HG03521 (cell line): ENCODE results near the gene CIRBP.
A peak's percentile ranks its signal among the peaks of the same experiment; 100 is the strongest.
"Not testable (repeated sequence)": the region's sequence is repeated elsewhere in the genome, so short reads cannot be mapped to it uniquely, and the experiment has no call there.

Experiments used
- ATAC-seq: cut with Tn5 transposase; IDR thresholded peaks from one replicate; pipeline ENCODE4 v1.9.1; 2021; ENCODE audit warnings: mild to moderate bottlenecking, moderate library complexity; ENCODE audit not compliant: unreplicated experiment

The CIRBP gene

DNA sequence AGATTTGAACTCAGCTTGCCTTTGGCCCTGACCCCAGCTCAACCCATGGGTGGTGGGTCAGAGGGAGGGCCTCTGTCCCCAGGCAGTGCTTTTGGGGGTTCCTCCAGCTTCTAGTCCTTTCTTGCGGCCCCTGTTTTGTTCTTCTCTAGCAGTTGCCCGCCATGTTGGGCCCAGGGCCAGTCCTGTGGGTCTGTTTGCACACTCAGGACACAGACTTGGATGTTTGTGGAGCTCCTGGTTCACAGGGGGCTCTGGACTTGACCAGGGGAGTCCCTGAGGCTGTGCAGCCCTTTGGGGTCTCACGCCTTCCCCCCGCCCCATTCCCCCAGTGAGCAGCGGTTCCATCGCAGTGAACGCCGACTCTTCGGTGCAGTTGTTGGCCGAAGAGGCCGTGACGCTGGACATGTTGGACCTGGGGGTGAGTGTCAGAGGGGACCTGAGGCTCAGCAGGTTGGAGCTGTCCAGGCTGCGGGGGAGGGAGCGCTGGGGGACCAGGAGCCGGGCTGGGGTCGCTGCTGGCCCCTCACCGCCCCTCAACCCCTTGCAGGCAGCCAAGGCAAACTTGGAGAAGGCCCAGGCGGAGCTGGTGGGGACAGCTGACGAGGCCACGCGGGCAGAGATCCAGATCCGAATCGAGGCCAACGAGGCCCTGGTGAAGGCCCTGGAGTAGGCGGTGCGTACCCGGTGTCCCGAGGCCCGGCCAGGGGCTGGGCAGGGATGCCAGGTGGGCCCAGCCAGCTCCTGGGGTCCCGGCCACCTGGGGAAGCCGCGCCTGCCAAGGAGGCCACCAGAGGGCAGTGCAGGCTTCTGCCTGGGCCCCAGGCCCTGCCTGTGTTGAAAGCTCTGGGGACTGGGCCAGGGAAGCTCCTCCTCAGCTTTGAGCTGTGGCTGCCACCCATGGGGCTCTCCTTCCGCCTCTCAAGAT lies 25.1 kb upstream of the CIRBP start:
- ATAC-seq, result no peak

DNA sequence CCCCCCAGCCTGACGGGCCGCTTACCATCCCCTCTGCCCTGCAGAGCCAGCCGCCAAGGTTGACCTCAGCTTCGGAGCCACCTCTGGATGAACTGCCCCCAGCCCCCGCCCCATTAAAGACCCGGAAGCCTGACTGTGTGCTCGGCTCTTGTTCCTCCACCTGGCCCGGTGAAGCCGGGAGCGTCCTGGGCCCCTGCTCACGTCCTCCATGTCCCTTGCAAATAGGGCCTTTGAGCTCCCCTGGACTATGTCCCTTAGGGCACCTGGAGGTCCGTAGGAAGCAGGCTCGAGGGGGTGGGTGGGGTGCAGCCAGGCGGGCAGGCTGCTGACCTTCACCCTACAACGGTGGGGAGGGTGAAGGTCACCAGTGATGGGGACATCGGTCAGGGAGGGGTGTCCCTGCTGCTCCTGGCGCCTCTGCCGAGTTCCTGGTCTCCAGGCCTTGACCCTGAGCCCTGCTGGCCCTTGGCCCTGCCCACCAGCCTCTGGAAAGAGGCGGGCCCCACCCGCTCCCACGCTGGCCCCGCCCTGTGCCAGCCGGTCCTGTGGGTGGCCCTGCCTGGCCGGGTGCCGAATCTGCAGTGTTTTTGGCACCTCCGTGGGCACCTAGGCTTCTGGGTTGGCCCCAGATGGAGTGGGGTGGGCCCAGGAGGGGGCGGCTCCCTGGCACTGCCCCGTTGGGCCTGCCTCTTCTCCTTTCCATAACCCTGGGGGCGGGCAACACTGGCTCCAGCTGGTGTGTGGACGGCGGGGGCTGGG lies 24.3 kb upstream of the CIRBP start:
- ATAC-seq, result no peak

DNA sequence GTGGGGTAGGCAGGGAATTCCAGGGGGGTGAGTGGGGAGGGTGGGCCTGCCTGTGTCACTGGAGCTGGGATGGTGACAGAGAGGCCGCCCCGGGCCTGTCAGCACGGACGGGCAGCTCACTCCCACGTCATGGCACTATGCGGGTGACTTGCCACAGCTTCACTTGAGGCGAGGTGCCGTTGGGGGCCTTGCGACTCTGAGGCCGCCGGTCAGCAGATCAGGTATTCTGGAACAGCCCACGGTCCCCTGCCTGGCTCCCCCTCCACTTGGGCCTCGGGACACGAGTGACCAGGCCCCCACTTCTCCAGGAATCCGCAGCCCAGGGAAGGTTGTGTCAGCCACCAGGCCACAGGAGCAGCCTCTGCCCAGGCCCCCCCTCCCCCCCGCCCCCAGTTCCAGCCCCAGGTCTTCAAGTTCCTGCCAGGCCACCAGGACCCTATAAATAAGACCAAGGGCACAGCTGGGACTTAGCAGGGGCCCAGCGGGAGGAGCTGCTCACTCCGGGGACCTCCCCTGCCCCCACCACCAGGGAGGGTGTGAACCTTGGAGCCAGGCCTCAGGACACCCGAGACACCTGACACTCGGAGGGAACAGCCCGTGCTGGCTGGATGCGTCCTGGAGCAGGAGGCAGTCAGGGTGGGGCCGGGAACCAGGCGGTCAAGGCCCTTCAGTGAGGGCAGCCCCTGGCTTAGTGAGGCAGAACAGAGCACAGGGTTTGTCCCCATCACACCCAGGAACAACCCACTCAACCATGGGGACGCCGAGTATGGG lies 23.5 kb upstream of the CIRBP start:
- ATAC-seq, result no peak

DNA sequence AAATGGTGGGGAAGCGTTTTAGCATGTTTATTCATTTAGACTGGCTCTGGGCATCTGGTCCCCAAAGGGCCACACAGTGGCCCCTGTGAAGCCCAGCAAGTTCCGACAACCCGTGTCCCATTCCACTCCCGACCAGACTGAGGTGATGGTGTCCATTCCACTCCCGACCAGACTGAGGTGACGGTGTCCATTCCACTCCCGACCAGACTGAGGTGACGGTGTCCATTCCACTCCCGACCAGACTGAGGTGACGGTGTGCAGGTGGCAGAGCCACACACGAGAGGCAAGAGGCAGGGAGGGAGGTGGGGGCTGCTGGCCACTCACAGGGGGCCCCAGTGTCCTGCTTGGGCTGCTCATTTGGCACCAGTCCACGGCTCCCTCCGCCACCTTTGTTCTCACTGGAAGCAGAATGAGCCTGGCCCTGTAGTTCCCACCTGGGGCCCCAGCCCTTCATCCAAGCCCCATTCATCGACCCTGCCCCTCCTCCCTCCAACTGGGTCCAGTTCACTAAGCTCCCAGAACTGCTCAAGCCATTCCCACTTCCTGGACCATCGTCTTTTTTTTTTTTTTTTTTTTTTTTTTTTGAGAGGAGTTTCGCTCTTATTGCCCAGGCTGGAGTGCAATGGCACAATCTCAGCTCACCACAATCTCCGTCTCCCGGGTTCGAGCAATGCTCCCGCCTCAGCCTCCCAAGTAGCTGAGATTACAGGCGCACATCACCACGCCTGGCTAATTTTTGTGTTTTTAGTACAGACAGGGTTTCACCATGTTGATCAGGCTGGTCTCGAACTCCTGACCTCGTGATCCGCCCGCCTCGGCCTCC lies 22.7 kb upstream of the CIRBP start:
- not testable (repeated sequence) for ATAC-seq

DNA sequence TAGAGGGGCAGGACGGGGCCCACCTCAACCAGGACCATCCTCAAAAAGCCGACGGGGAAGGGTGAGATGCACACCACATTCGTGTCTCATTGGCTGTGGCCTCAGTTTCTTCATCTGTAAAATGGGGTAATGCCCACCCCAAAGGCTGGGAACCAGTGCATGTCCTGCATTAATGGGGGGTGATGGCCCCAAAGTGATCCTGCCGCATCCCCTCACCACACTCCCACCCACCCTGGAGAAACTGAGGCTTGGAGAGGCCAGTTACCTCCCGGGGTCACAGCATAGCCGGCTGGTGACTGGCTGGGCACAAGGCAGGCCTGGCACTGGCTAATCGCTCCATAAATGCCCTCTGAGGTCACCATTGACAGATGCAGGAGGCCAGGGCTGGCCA lies 21.4 kb upstream of the CIRBP start:
- ATAC-seq, result no peak

DNA sequence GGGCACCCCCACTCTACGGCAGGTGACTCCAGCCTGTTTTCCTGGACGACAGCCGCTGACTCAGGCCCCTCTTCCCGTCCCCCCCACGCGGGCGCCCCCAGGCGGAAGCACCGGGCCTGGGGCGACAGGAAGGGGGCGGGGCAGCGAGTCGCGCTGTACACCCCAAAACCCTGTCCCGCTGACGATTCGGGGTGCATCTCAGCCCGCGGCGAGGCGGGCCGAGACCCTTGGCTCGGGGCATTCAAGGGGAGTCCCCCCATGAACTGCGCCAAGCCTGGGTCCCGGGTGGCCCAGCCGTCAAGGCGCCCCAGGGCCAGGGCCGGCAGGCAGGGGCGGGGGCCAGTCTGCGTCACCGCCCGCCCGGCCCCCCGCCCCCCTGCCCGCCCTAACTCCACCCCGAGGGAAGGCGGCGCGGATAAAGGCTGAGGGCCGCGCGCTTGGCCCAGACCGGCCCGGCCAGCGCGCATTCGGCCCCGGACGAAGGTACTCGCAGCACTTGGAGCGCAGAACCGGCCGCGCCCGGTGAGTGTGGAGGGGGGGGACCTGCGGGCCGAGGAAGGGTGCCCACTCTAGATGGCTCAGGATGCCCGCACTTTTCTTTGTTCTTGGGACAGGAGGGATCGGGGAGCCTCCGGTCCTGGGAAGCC lies 20.9 kb upstream of the CIRBP start, which contains the start of gene MIDN:
TSS of gene MIDN (plus strand) at position 445 of the 647 bp plus-strand sequence. CDS start 1,714 bp downstream, outside the sequence.
- ATAC-seq, result peak; percentile 10

DNA sequence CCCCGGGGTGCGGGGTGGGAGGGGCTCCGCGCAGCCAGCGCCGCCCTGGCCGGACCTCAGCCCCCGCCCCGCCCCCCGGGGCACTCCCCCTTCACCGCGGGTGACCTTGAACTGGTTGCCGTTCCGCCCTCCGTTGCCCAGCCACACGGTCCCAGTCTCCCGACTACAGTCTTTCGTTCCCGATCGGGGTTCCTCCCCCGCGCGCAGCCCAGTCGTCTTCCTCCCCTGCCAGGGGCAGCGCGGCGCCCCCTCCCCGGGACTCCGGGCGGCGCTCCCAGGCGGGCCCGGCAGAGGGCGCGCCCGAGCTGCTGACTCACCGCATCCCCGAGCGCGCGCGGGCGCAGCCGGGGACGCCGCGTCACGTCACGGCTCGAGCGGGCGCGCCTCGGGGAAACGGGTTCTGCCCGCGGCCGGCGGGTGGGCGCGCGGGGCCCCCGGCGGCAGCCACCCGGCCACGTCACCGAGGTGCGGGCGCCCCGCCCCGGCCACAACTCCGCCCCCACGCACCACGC lies 20.3 kb upstream of the CIRBP start:
- ATAC-seq, result peak; percentile 31

DNA sequence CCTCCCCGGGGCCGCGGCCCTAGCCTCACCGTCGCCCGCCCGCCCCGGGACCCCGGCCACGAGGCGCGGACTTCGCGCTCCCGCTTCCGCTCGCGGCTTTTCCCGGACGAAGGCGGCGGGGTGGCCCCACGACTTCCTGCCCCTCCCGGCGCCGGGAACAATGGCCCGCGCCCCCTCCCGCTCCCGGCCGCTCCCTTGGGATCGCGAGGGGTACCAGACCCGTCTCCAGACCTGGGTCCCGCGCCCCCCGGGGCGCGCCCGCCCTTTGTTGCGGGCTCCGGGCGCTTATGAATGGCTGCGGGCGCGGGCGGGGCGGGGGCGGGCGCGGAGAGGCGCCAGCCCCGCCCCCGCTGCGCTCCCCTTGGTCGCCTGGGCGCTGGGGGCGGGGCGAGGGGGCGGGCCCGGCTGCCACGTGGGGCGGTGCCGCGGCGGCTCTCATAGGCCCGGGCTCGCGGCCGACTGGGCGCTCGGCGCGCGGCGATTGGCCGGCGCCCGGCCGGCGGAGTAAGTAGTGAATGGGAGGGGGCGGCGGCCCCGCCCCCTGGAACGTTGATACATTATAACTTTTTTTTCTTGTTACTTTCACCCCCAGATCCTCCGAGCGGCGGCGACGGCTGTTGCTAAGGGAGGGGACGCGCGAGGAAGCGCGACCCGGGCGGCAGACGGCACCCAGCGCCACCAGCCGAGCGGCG lies 19.7 kb upstream of the CIRBP start:
- peak; percentile 42 for ATAC-seq

DNA sequence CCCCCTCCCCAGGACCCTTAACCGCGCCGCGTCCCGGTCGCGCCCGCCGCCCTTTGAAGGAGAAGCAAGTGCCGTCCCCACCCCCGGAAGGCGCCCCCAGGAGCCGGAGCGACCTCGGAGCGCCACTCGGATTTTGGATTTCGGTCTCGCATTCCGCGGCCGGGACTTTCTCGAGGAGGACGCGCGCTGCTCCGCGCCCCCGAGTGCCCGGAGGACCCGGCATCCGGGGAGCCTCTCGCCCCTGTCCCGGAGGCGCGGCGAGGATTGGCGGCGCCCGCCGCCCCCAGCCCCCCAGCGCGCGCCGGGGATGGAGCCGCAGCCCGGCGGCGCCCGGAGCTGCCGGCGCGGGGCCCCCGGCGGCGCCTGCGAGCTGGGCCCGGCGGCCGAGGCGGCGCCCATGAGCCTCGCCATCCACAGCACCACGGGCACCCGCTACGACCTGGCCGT lies 19.1 kb upstream of the CIRBP start:
- ATAC-seq, result no peak

DNA sequence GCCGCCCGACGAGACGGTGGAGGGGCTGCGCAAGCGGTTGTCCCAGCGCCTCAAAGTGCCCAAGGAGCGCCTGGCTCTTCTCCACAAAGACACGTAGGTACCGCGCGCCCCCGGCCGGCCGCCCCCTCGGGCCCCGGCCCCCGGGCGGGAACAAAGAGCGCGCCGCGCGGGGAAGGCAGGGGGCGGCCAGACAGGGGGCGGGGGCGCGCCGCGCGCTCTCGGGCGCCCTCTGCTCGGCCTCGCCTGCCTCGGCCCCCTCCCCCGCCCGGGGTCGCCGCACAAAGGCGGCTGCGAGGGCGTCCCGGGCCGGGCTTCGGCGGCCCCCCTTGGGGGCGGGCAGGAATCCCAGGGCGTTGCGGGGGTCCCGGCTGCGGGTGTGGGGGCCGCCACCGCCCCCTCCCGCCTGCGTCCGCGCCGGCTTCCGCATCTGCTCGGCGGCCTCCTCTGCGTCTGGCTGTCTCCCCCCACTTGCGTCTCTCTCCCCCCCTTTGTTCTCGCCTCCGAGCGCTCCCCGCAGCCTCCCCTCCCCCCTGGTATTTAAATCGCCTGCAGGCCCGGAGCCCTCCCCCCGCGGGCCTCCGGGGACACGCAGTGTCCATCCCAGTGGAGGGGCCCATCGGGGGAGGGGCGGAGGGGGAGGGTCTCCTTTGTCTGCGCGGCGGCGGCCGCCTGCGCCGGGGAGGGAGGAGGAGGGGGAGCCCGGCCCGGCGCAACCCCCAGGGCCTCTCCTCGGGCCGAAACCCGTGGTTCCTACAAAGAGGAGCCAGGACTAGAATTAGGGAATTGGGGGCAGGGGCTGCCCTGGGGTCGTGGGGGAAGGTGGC lies 18.5 kb upstream of the CIRBP start:
- ATAC-seq, result no peak

DNA sequence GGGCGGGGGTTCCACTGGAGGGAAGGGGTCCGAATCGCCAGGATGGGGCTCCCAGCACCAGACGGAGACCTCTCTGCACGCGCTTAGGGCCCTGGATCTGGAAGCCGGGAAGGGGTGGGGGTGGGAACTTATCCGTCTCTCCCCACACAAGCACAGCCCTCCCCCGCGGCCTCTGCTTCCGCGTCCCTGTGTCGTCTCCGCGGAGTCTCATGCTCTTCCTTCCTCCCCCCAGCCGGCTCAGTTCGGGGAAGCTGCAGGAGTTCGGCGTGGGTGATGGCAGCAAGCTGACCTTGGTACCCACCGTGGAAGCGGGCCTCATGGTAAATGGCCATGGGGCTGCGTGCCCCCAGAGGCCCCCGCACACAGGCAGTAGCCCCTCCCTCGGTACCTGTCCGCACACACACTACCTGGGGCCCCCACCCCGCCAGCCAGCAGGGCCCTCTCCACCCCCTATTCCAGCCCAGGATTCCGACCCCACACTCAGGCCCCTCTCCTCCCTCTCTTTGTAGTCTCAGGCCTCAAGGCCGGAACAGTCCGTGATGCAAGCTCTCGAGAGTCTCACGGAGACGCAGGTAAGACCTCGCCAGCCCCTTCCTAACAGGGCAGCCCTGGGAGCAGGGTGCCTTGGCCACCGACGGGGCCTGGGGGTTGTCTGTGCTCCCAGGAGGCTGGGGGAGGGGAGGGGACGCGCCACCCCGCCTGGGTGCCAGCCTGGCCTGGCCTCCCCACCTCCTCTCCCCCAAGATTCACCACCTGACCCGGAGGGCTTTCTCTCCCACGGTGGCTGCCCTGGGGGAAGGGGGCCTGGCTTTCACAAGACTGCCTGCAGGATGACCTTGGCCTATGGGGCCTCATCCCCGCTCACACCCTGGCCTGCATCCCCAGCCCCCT lies 17.6 kb upstream of the CIRBP start:
- ATAC-seq, result no peak

DNA sequence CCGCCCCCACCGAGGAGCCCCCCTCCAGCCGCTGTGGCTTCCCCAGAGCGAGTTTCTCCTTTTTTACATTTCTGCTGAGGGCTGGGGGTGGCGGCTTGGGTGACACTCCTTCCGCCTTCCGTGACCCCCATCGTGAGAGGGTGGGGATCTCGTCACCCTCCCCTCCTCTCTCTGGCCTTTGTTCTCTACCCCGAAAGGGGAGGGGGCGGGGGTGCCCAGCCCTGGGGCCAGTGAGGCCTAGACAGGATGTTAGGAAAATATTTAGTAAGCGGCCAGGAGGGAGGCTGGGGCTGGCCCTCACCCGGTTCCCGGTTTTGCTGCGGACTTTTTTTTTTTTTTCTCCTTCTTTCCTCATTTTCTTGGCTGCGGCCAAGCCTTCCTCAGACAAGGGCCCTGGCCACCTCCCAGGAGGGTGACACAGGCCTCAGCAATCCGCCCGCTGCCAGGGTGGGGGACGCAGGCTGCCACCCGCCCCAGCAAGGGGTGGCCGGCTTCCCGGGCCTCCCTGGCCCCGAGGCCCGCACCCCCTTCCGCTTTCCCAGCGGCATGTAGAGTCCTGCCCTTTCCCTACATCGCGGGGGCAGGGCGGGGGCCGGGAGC lies 16.8 kb upstream of the CIRBP start:
- no peak for ATAC-seq

DNA sequence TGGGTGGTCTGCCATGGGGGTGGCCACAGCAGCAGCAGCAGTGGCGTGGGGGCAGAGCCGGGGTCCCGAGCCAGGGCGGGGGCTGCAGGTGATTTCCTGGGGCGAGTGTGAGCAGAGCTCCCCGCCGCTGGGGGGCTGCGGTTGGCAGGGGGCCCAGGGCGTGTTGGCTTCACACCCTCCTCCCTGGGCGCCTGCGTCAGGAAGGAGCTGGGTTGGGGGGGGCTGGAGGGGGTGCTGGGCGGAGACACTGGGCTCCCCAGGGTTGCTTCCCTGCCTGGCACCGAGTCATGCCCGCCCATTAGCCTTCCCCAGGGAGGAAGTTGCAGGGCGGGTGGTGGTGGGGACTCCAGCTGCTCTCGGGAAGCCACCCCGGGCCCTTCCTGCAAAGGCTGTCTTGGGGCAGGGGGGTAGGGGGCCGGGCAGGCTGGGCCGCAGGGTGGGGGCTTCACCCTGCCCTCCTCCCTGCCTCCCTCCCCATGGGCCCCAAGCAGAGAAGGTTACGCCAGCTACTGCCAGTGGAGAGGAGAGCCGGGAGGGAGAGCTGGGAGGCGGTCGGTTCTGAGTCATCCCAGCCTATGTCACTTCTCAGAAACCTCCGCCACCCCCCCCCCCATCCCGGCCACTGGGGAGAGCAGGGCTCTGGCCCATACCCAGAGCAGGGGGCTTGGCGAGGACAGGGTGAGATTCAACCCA lies 16.2 kb upstream of the CIRBP start:
- ATAC-seq, result no peak

DNA sequence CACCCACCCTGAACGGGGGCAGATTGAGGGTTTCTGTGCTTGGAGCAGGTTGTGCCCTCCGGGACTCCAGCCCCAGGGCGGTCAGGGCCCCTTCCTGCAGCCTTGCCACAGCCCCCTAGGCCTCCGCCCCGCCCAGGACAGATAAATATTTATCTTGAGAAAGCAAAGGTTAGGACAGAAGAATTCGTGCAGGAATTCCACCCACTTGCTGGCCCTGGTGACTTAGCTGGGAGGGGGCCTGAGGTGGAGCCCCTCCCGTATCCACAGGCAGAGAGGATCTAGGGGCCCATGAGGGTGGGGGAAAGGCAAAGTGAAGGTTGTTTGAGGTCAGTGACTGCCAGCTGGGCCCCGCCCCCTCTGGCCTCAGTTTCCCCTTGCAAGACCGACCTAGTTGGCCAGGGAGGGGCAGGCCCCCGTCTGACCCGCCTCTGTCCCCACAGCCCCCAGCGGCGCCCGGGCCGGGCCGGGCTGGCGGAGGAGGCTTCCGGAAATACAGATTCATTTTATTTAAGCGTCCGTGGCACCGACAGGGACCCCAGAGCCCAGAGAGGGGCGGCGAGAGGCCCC lies 15.5 kb upstream of the CIRBP start:
- no peak for ATAC-seq

DNA sequence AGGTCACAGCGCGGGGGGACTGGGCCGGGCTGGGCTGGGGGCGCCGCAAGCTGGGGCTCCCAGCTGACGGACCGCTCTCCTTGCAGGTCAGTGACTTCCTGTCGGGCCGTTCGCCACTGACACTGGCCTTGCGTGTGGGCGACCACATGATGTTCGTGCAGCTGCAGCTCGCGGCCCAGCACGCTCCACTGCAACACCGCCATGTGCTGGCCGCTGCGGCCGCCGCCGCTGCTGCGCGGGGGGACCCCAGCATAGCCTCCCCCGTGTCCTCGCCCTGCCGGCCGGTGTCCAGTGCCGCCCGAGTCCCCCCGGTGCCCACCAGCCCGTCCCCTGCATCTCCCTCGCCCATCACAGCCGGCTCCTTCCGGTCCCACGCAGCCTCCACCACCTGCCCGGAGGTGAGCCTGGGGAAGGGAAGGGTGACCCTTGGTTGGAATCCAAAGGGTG lies 15.0 kb upstream of the CIRBP start:
- ATAC-seq, result no peak
